Fibroblast of gingiva (primary cell): ENCODE measurements around the gene COPRS.
"Not testable (repeated sequence)": the region's sequence is repeated elsewhere in the genome, so short reads cannot be mapped to it uniquely, and the experiment has no call there.

ENCODE experiments used
- DNase-seq: peaks from one replicate; pipeline ENCODE4 v3.0.0-alpha.2; 2011; ENCODE audit warnings: low read depth

Gene COPRS

DNA sequence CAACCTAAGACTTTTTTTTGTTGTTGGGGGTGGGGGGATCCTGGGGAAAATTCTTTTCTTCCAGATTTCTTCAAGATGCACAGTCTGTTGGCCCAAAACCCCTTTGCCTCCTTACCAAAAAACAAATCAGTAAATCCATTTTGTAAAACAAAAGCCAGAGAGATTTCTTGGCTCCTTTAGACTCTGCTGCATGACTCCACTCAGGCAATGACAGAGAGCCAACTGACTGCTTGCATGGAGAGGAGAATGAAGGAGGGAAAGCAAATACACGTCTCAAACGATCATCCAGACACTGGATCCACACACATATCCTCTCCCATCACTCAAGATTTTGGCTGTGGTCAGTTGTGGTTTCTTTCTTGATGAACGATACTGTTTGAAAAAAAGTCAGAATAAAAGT lies 13.8 kb downstream of the COPRS start:
- no peak for DNase-seq

DNA sequence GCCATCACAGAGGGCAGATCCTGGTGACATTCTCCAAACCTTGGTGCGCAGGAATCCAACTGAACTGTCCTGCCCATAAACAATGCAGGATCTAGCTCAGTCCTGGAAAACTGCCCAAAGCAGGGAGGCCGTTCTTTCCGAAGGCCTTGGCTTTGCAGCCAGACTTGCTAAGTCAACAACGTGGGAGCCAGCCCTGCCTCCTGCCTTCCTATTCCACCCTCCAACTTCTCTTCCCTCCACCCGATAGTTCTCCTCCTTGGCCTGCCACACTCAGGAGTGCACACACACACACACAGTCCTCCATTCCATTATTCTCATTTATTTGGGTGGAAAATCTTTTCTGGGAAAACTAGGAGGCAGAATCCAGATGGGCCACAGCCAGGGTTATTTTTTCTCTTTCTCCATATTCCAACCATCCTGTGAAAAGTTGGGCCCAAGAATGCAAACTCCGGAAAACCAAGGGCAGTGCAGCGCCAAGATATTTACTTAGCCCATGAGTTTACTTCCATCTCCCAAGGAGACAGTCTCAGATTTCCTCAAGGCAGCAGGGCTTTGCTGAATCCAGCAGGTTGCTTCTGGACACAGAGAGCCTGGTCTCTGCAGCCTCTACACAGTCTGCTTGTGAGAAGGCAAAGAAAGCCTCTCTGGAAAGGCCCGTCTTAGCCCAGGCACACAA lies 15.8 kb downstream of the COPRS start:
- peak; percentile 79 for DNase-seq

DNA sequence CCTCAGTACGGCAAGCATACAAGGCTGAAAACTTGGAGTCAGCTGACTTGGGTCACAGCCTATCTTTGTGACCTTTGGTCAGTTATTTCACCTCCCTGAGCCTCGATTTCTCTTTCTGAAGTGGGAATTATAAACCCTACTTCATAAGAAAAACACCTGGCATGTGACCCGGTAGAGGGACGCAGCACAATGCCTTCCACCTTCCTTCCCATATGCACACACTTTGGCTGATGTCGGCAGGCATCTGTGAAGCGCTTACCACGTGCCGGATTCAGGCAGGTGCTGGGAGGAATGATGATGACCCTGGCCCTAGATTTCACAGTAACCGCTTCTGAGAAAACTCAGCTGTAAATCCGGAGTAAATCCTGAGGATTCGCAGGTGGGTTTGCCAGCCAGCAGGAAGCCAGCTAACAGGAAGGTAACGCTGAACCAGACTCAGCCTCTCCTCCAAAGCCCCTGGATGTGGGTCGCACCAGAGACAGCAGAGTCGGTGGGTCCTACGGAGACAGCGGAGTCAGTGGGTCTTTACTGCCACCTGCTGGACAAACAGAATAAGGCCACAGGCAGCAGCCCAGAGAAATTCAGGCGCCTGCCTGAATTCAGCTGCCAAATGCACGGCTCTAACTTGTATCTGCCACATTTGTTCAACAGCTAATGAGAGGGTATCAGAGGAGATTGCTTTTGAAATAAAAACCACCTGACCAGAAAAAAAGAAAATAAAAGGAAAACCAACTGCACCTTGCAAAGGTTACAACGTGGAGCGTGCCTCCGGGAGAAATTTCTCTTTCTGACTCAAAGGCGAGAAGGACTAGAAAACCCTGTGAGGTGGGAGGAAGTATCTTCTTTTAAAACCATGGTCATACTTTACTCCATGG lies 16.6 kb downstream of the COPRS start:
- peak; percentile 47 for DNase-seq

GRCh38 chr17:31841850-31842194 lies 17.2 kb downstream of the COPRS start:
- DNase-seq = no peak

GRCh38 chr17:31838636-31839225 lies 20.3 kb downstream of the COPRS start:
- DNase-seq = no peak

DNA sequence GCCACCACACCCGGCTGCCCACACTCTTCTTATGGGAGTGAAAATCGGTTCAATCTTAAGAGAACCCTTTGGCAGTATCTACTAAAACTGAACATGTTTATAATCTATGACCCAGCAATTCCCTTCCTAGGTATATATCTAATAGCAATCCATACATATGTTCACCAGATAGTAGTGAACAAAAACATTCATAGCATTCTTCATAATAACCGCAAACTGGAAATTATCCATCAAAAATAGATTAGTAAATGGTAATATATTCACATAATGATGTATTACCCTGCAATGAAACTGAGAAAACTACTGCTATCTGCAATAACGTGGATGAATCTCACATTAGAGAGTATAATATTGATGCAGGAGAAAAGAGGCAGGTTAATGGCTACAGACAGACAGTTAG lies 23.1 kb downstream of the COPRS start:
- DNase-seq = no peak

DNA sequence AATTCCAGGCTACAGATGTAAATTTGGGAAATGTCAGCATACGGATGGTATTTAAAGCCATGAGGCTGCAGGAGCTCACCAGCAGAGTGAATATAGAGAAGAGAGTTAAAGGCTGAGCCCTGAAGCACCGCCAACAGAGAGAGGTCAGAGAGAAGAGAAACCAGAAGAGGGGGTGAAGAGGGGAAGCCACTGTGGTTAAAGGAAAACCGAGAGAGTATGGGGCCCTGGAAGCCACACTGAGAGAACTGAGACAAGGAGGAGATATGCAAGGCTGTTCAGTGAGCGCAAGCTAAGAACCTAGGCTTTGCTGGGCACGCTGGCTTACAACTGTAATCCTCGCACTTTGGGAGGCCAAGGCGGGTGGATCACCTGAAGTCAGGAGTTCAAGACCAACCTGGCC lies 24.6 kb downstream of the COPRS start:
- no peak for DNase-seq

DNA sequence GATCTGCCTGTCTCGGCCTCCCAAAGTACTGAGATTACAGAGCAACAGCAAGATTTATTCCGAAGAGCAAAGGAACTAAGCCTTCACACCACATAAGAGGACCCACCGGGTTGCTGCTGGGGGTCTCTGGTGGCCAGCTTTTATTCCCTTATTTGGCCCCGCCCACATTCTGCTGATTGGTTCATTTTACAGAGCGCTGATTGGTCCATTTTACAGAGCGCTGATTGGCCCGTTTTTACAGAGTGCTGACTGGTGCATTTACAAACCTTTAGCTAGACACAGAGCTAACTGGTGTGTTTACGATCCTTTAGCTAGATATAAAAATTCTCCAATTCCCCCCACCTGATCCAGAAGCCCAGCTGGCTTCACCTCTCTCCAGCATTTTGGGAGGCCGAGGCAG lies 26.3 kb downstream of the COPRS start:
- DNase-seq = no peak

- DNase-seq = no peak
Measured at GRCh38 chr17:31830971-31831858, 27.8 kb downstream of the COPRS start.

DNA sequence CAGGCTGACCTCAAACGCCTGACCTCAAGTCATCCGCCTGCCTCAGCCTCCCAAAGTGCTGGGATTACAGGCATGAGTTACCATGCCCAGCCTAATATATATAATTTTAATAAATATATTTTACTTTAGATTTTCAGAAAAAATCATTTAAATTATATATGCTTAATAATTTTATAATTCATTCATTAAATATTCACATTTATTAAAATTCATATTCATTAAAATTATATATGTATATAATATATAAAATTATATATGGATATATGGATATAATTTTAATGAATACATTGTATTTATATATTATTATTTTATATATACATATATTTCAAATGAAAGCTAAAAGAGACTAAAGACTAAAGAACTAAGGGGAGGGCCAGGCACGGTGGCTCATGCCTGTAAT lies 29.4 kb downstream of the COPRS start:
- no peak for DNase-seq

GRCh38 chr17:31828955-31829354 lies 30.1 kb downstream of the COPRS start:
- DNase-seq = not testable (repeated sequence)

DNA sequence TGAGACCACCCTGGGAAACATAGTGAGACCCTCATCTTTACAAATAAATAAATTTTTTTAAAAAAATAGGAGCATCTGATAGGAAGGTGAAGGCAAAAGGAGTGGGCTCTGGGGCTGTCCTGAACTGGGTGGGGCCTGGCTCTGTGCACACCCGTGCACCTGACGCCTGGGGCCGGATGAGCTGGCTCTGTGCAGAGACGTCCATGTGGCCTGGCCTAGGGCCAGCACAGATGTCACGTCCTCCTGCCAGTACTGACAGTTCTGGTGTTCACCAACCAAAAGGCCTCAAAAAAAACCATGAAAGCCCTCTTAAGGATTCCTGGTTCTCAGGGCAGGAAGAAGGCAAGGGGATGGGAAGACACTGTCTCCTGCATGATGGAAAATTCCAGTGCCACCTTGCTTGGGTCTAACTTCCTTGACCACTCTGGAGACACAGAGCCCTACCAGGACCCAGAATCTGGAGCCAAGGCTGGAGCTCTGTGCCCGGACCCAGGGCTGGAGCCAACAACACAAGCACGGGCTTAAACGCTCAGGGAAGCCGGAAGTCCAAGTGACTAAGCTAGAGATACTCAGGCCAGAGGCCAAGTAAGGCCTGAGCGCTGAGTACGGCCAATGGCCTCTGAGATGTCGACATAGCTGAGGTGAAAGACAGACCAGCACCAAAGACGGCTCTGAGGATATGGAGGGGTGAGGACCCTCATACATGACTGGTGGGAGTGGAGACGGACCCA lies 32.9 kb downstream of the COPRS start:
- no peak for DNase-seq

- DNase-seq = peak; percentile 69
Measured at GRCh38 chr17:31824766-31825360, 34.2 kb downstream of the COPRS start.

GRCh38 chr17:31823014-31823413 lies 36.0 kb downstream of the COPRS start:
- no peak for DNase-seq

- no peak for DNase-seq
Measured at GRCh38 chr17:31820691-31821435, 38.2 kb downstream of the COPRS start.

- no peak for DNase-seq
Measured at GRCh38 chr17:31819578-31819977, 39.5 kb downstream of the COPRS start.

DNA sequence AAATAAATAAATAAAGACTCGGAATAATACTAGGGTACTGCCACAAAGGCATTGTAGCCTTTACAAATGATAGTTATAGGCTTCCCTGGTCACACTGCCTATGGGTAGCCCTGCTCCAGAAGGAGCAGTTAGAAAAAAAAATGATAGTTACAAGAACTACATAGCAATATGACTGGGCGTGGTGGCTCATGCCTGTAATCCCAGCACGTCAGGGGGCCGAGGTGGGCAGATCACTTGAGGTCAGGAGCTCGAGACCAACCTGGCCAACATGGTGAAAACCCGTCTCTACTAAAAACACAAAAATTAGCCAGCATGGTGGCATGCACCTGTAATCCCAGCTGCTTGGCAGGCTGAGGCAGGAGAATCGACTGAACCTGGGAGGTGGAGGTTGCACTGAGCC lies 40.2 kb downstream of the COPRS start:
- DNase-seq = not testable (repeated sequence)

DNA sequence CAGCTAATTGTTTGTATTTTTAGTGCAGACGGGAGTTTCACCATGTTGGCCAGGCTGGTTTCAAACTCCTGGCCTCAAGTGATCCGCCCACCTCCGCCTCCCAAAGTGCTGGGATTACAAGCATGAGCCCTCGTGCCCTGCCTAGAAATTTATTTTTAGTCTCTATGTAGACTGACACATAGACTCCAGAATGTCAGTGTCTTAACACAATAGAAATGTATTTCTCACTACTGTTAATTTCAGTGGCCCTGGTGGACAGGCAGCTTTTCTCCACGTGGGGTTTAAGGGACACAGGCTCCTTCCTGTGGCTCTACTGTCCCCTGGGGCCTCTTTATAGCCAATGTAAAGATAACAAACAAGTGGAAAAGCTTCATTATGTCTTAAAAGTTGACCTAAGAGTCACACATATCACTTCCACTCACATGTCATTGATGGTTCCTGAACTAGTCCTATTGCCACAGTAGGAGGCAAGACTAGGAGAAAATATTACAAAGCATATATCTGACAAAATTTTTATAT lies 43.8 kb downstream of the COPRS start:
- DNase-seq = no peak

- DNase-seq = no peak
Measured at GRCh38 chr17:31811101-31811500, 47.9 kb downstream of the COPRS start.

DNA sequence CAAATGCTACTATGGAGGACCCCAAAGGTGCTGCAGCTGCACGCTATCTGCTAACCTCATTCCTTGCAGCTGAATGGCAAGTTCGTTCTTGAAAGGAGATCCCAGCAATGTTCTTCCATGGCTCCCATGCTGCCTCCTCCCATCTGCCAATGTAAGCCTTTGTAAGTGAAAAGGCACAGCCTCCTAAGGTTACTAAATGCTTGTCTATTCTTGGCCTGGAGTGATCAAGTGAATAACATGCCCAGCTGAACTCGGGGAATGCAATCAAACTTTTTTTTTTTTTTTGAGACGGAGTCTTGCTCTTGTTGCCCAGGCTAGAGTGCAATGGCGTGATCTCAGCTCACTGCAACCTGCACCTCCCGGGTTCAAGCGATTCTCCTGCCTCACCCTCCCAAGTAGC lies 49.2 kb downstream of the COPRS start:
- not testable (repeated sequence) for DNase-seq
